ENCODE measurements around the gene DRC7.
"Not testable (repeated sequence)": the region's sequence is repeated elsewhere in the genome, so short reads cannot be mapped to it uniquely, and the experiment has no call there.

DRC7 gene

GRCh38 chr16:57774705-57775285 lies 80.2 kb downstream of the DRC7 start:
- Histone ChIP-seq H3K4me3 (ENCODE audit: low read depth, low read length) (no peak overlapping the region), H2AFZ (no peak overlapping the region), H3K36me3 (ENCODE audit: control insufficient read depth, insufficient read depth, low read length) (no peaks in the 10 kb centered on the region), H3K27ac (no peak overlapping the region), H3K4me1 (no peaks in the 10 kb centered on the region), H3K79me2 (peaks cover 4% of the 10 kb centered on the region), H3K9ac (no peak overlapping the region), H3K9me3 (ENCODE audit: control insufficient read depth, low read length) (no peaks in the 10 kb centered on the region), H3K4me2 (ENCODE audit: low read length) (no peak overlapping the region), H3K27me3 (ENCODE audit: control insufficient read depth, insufficient read depth, low read length) (no peaks in the 10 kb centered on the region)
- no peak for TF ChIP-seq CTCF (IDR thresholded peaks at IDR 0.05)

GRCh38 chr16:57775661-57776469 lies 81.3 kb downstream of the DRC7 start:
- peaks cover 5% of the 10 kb centered on the region for H3K79me2 ChIP-seq
- TF ChIP-seq CTCF (IDR thresholded peaks at IDR 0.05), result no peak
- H3K4me1 ChIP-seq, result no peaks in the 10 kb centered on the region
- no peak overlapping the region for H3K27ac ChIP-seq
- no peaks in the 10 kb centered on the region for H3K9me3 ChIP-seq (ENCODE audit: control insufficient read depth, low read length)
- H3K36me3 ChIP-seq (ENCODE audit: control insufficient read depth, insufficient read depth, low read length), result no peaks in the 10 kb centered on the region
- H3K27me3 ChIP-seq (ENCODE audit: control insufficient read depth, insufficient read depth, low read length), result no peaks in the 10 kb centered on the region
- no peak overlapping the region for H3K4me2 ChIP-seq (ENCODE audit: low read length)
- no peak overlapping the region for H2AFZ ChIP-seq
- no peak overlapping the region for H3K4me3 ChIP-seq (ENCODE audit: low read depth, low read length)
- no peak overlapping the region for H3K9ac ChIP-seq

GRCh38 chr16:57778658-57779057 lies 84.1 kb downstream of the DRC7 start:
- Histone ChIP-seq H3K36me3 (ENCODE audit: control insufficient read depth, insufficient read depth, low read length) (no peaks in the 10 kb centered on the region), H3K27me3 (ENCODE audit: control insufficient read depth, insufficient read depth, low read length) (no peaks in the 10 kb centered on the region), H3K9me3 (ENCODE audit: control insufficient read depth, low read length) (no peaks in the 10 kb centered on the region), H3K4me1 (no peaks in the 10 kb centered on the region), H3K9ac (no peak overlapping the region), H3K79me2 (peaks cover 8% of the 10 kb centered on the region), H3K4me2 (ENCODE audit: low read length) (no peak overlapping the region), H2AFZ (no peak overlapping the region), H3K4me3 (ENCODE audit: low read depth, low read length) (no peak overlapping the region), H3K27ac (no peak overlapping the region)
- TF ChIP-seq CTCF (IDR thresholded peaks at IDR 0.05), result no peak

- H2AFZ ChIP-seq; H3K27me3 ChIP-seq (ENCODE audit: control insufficient read depth, insufficient read depth, low read length); H3K4me1 ChIP-seq; H3K9me3 ChIP-seq (ENCODE audit: control insufficient read depth, low read length); H3K4me3 ChIP-seq (ENCODE audit: low read depth, low read length); H3K27ac ChIP-seq; H3K9ac ChIP-seq; H3K4me2 ChIP-seq (ENCODE audit: low read length); H3K79me2 ChIP-seq; H3K36me3 ChIP-seq (ENCODE audit: control insufficient read depth, insufficient read depth, low read length): not testable (repeated sequence)
Measured at GRCh38 chr16:57779836-57780235, 85.2 kb downstream of the DRC7 start.

GRCh38 chr16:57781349-57781740 lies 86.7 kb downstream of the DRC7 start:
- Histone ChIP-seq H3K9ac (no peak overlapping the region), H3K4me3 (ENCODE audit: low read depth, low read length) (no peak overlapping the region), H3K9me3 (ENCODE audit: control insufficient read depth, low read length) (no peaks in the 10 kb centered on the region), H3K27me3 (ENCODE audit: control insufficient read depth, insufficient read depth, low read length) (no peaks in the 10 kb centered on the region), H3K4me2 (ENCODE audit: low read length) (no peak overlapping the region), H3K27ac (no peak overlapping the region), H3K36me3 (ENCODE audit: control insufficient read depth, insufficient read depth, low read length) (no peaks in the 10 kb centered on the region), H3K4me1 (no peaks in the 10 kb centered on the region), H3K79me2 (peaks cover 10% of the 10 kb centered on the region), H2AFZ (no peak overlapping the region)
- no peak for TF ChIP-seq CTCF (IDR thresholded peaks at IDR 0.05)

Data from parathyroid adenoma (tissue), 2 donors.